PC-9 (cell line): Measurements from ENCODE around the gene C3orf52. TPM values are rescaled to one million over a fixed set of nuclear protein-coding genes. Genes with fewer than 3 reads are reported as not detected.

Experiments
- BruUV-seq: library from RNA; stranded (reverse); fragments of 400-500 nt; replicated peaks from 2 replicates; lab custom pipeline; 2021; lab: Mats Ljungman, UMichigan
- CTCF ChIA-PET: fragments of 300-600 bp; sonication (Branson Sonifier 250); formaldehyde crosslinking; loops from one replicate; lab custom pipeline; 2022; ENCODE audit warnings: antibody characterized with exemption; lab: Charles Lee
- POLR2A ChIA-PET: fragments of 300-600 bp; sonication (Branson Sonifier 250); formaldehyde crosslinking; loops from one replicate; lab custom pipeline; 2022; ENCODE audit warnings: antibody characterized with exemption; ENCODE audit not compliant: unreplicated experiment; lab: Charles Lee
- DNase-seq, 2 experiments: peaks; one replicate each; pipeline versions ENCODE4 v3.0.0 to v3.0.0-alpha.2; 2015 to 2022; ENCODE audit warnings: mixed read lengths in 1 of 2
- H2AFZ ChIP-seq: fragments of 200-600 bp; sonication (generic); 2 replicates; pipeline ENCODE4 v1.8.1; 2017; ENCODE audit warnings: antibody characterized with exemption
- H3F3A ChIP-seq: fragments of 200-600 bp; sonication (generic); 2 replicates; pipeline ENCODE4 v1.8.1; 2017; ENCODE audit warnings: antibody characterized with exemption, mild to moderate bottlenecking, low read depth; ENCODE audit not compliant: insufficient read depth
- H3K27ac ChIP-seq: fragments of 200-600 bp; sonication (generic); 2 replicates; pipeline ENCODE4 v1.6.1; 2016; ENCODE audit warnings: mixed run types
- H3K27me3 ChIP-seq: fragments of 200-600 bp; sonication (generic); 2 replicates; pipeline ENCODE4 v1.6.1; 2016; ENCODE audit warnings: low read depth, mixed run types; ENCODE audit not compliant: insufficient read depth
- H3K36me3 ChIP-seq: fragments of 200-600 bp; sonication (generic); 2 replicates; pipeline ENCODE4 v1.6.1; 2016; ENCODE audit warnings: low read depth, mixed run types
- H3K4me1 ChIP-seq: fragments of 200-600 bp; sonication (generic); replicated peaks from 2 replicates; pipeline ENCODE4 v1.6.1; 2016; ENCODE audit warnings: mixed run types; ENCODE audit not compliant: insufficient read depth
- H3K4me2 ChIP-seq: fragments of 200-600 bp; sonication (generic); 2 replicates; pipeline ENCODE4 v1.6.1; 2017; ENCODE audit warnings: mixed run types
- H3K4me3 ChIP-seq: fragments of 200-600 bp; sonication (generic); 2 replicates; pipeline ENCODE4 v1.6.1; 2016; ENCODE audit warnings: mixed run types
- H3K79me2 ChIP-seq: fragments of 200-600 bp; sonication (generic); 2 replicates; pipeline ENCODE4 v1.6.1; 2017; ENCODE audit warnings: low read depth, mixed run types
- H3K9me2 ChIP-seq: fragments of 200-600 bp; sonication (generic); 2 replicates; pipeline ENCODE4 v1.8.1; 2017; ENCODE audit warnings: mild to moderate bottlenecking; ENCODE audit not compliant: insufficient read depth
- H3K9me3 ChIP-seq: fragments of 200-600 bp; sonication (generic); 2 replicates; pipeline ENCODE4 v1.8.1; 2016; ENCODE audit warnings: low read depth; ENCODE audit not compliant: insufficient read depth
- H4K20me1 ChIP-seq: fragments of 200-600 bp; sonication (generic); 2 replicates; pipeline ENCODE4 v1.8.1; 2017; ENCODE audit not compliant: insufficient read depth
- EZH2 ChIP-seq: fragments of 200-600 bp; sonication (generic); IDR thresholded peaks from 2 replicates; pipeline ENCODE4 v1.8.0; 2017; ENCODE audit warnings: antibody characterized with exemption, low read depth
- intact Hi-C: fragments of 100-400 bp; cut with micrococcal nuclease; formaldehyde crosslinking; loops from one replicate; pipeline ENCODE4 v1.10.0; 2022; ENCODE audit not compliant: unreplicated experiment
- total RNA-seq: library from RNA; stranded (reverse); gene quantifications from 2 replicates; pipeline ENCODE4 v1.2.3, GENCODE V29; 2021
- TF ChIP-seq, protein P1 (sequence below): fragments of 200-600 bp; sonication (generic); conservative IDR thresholded peaks from 2 replicates; pipeline ENCODE4 v1.6.1; 2017; ENCODE audit warnings: mixed run types, antibody characterized with exemption, mild to moderate bottlenecking, moderate library complexity

C3orf52 gene
- total RNA-seq, 1 experiment from 2014 or later: 7.5 TPM

DNA sequence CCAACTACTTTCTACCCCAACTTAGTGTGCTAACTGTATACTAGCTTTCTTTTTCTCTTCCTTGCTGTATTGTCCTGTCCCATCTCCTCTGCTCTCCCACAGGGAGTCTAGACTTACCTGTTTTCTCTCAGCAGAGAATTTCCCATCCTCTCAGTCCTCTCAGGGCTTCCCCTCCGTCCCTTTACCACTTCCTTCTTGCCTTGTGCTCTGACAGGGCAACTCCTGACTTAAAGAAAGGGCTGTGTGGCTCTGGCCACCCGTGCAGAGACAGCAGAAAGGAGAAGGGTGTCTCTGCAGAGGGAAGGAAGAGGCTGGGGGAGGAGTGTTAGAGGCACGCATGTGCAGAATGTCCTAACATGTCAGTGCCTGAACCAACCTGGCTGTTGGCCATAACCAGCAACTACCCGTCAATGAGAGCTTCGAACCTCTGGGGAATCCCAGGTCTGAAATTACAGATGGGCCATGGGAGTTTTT is 46.8 kb downstream of the C3orf52 start, which contains the start of gene GCSAM:
GCSAM (minus strand) TSS at position 274 of the 474 bp plus-strand sequence; CDS start at position 146, 128 bp downstream.
- Histone ChIP-seq H3K36me3 (no peaks in the 10 kb centered on the region), H4K20me1 (no peaks in the 10 kb centered on the region), H3F3A (peaks cover 12% of the 10 kb centered on the region), H3K4me2 (no peak within 1 kb of the TSS), H3K9me2 (no peaks in the 10 kb centered on the region), H3K4me1 (peaks cover 32% of the 10 kb centered on the region), H3K79me2 (no peaks in the 10 kb centered on the region), H3K9me3 (no peaks in the 10 kb centered on the region), H3K27ac (no peak within 1 kb of the TSS), H3K4me3 (no peak within 1 kb of the TSS), H3K27me3 (no peaks in the 10 kb centered on the region), H2AFZ (no peak within 1 kb of the TSS)
- no TSS peak for BruUV-seq
- intact Hi-C loops: no loop called here
- ChIA-PET POLR2A (no interaction called here), CTCF (no interaction called here)
- DNase-seq: no peak
- TF ChIP-seq, protein P1, sequence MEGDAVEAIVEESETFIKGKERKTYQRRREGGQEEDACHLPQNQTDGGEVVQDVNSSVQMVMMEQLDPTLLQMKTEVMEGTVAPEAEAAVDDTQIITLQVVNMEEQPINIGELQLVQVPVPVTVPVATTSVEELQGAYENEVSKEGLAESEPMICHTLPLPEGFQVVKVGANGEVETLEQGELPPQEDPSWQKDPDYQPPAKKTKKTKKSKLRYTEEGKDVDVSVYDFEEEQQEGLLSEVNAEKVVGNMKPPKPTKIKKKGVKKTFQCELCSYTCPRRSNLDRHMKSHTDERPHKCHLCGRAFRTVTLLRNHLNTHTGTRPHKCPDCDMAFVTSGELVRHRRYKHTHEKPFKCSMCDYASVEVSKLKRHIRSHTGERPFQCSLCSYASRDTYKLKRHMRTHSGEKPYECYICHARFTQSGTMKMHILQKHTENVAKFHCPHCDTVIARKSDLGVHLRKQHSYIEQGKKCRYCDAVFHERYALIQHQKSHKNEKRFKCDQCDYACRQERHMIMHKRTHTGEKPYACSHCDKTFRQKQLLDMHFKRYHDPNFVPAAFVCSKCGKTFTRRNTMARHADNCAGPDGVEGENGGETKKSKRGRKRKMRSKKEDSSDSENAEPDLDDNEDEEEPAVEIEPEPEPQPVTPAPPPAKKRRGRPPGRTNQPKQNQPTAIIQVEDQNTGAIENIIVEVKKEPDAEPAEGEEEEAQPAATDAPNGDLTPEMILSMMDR: no peak
- TF ChIP-seq EZH2: no peak

DNA sequence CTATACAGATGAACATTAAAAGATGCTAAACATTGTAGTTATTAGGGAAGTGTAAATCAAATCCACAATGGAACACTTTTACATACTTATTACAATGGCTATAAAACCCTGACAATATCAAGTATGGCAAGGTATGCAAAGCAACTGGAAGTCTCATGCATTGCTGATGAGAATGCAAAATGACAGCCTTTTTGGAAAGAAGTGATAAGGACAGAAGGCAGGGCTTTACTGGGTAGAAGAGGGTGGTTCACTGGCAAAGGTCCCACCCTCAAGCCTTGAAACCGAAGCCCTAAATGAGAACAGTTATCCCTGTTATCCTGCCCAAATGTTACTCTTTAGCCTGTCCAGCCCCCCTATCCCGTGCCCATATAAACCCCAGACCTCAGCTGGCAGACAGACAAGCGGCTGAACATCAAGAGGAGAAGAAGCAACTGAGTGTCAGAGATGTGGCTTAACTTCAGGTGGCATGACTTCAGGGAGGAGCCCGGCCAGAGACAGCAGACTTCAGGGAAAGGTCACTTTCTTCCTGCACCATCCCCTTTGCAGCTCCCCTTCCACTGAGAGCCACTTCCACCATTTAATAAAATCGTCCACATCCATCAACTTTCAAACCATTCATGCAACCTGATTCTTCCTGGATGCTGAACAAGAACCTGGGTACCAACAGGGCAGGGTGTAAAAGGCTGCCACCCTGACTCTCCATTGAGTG is 47.6 kb downstream of the C3orf52 start:
- Histone ChIP-seq H2AFZ (no peak overlapping the region), H3K27me3 (no peaks in the 10 kb centered on the region), H3K9me2 (no peaks in the 10 kb centered on the region), H3K9me3 (no peaks in the 10 kb centered on the region), H4K20me1 (no peaks in the 10 kb centered on the region), H3K36me3 (no peaks in the 10 kb centered on the region), H3K79me2 (no peaks in the 10 kb centered on the region), H3K27ac (no peak overlapping the region), H3K4me1 (peaks cover 25% of the 10 kb centered on the region), H3K4me3 (no peak overlapping the region), H3F3A (peaks cover 4% of the 10 kb centered on the region; the same call in 1 of the 2 replicates), H3K4me2 (no peak overlapping the region)
- intact Hi-C loops: no loop called here
- CTCF ChIA-PET: no interaction called here
- POLR2A ChIA-PET: interaction anchor here (0.6 kb wide), 1 partner anchor 668 kb away, joined by 4 read pairs; no protein-coding TSS in a partner anchor
- no TSS peak for BruUV-seq
- DNase-seq: no peak
- TF ChIP-seq, protein P1: no peak
- TF ChIP-seq EZH2: no peak

GRCh38 chr3:112134335-112135124 is 48.3 kb downstream of the C3orf52 start:
- Histone ChIP-seq H3K9me3 (no peaks in the 10 kb centered on the region), H3K79me2 (no peaks in the 10 kb centered on the region), H3K36me3 (no peaks in the 10 kb centered on the region), H3K9me2 (no peaks in the 10 kb centered on the region), H3F3A (no peaks in the 10 kb centered on the region; the same call in 1 of the 2 replicates), H3K4me2 (peak overlapping the region; percentile 1; the same call in 1 of the 2 replicates), H2AFZ (no peak overlapping the region), H4K20me1 (no peaks in the 10 kb centered on the region), H3K4me1 (peaks cover 17% of the 10 kb centered on the region), H3K27ac (no peak overlapping the region), H3K4me3 (no peak overlapping the region), H3K27me3 (no peaks in the 10 kb centered on the region)
- CTCF ChIA-PET: no interaction called here
- intact Hi-C loops: loop anchor here (5.0 kb wide), 2 partner anchors 193 to 398 kb away; no protein-coding TSS in a partner anchor
- DNase-seq: peak; percentile 11 to 67
- POLR2A ChIA-PET: no interaction called here
- TF ChIP-seq, protein P1: no peak
- TF ChIP-seq EZH2: no peak
- BruUV-seq: no TSS peak
